WTC11 (cell line): ENCODE measurements around the gene PSENEN. TPM values are rescaled to one million over a fixed set of nuclear protein-coding genes. Genes with fewer than 3 reads are reported as not detected.

Experiments used
- ATAC-seq: fragments of 200-7000 bp; cut with Tn5 transposase; 2 replicates; pipeline ENCODE4 v1.10.0; 2021; ENCODE audit warnings: mild to moderate bottlenecking, moderate library complexity
- CTCF ChIA-PET: fragments of 300-600 bp; sonication (Branson Sonifier 250); formaldehyde crosslinking; loops from one replicate; lab custom pipeline; 2021; ENCODE audit warnings: antibody characterized with exemption; lab: Charles Lee
- POLR2A ChIA-PET: fragments of 350-600 bp; sonication (Branson Sonifier 250); formaldehyde crosslinking; loops from one replicate; lab custom pipeline; 2021; ENCODE audit warnings: antibody characterized with exemption; lab: Charles Lee
- DNase-seq: peaks from one replicate; pipeline ENCODE4 v3.0.0; 2021; ENCODE audit warnings: low spot score
- H3K27ac Mint-ChIP-seq: 2 replicates; pipeline ENCODE4 v1.8.0; 2021; ENCODE audit warnings: mixed read lengths
- H3K27me3 Mint-ChIP-seq: 2 replicates; pipeline ENCODE4 v1.8.0; 2021; ENCODE audit warnings: low read depth, mild to moderate bottlenecking, moderate library complexity, mixed read lengths
- H3K36me3 Mint-ChIP-seq: 2 replicates; pipeline ENCODE4 v1.8.0; 2021; ENCODE audit warnings: mixed read lengths
- H3K4me1 Mint-ChIP-seq: 2 replicates; pipeline ENCODE4 v1.8.0; 2022; ENCODE audit warnings: mixed read lengths
- H3K4me3 Mint-ChIP-seq: 2 replicates; pipeline ENCODE4 v1.8.0; 2021; ENCODE audit warnings: mild to moderate bottlenecking, moderate library complexity, mixed read lengths
- H3K9me3 Mint-ChIP-seq: 2 replicates; pipeline ENCODE4 v1.8.0; 2021; ENCODE audit warnings: mixed read lengths
- AFF4 ChIP-seq: sonication (generic); formaldehyde crosslinking; IDR thresholded peaks from 2 replicates; pipeline ENCODE4 v1.8.1; 2023; ENCODE audit warnings: mild to moderate bottlenecking, missing genetic modification reagents, borderline replicate concordance
- ARID4B ChIP-seq: sonication (generic); formaldehyde crosslinking; IDR thresholded peaks from 2 replicates; pipeline ENCODE4 v1.8.0; 2023; ENCODE audit warnings: missing genetic modification reagents, mild to moderate bottlenecking, borderline replicate concordance
- E2F1 ChIP-seq: sonication (generic); formaldehyde crosslinking; IDR thresholded peaks from 2 replicates; pipeline ENCODE4 v1.8.0; 2022; ENCODE audit warnings: mild to moderate bottlenecking, missing genetic modification reagents
- FOXP1 ChIP-seq: sonication (generic); formaldehyde crosslinking; IDR thresholded peaks from 2 replicates; pipeline ENCODE4 v1.8.0; 2022; ENCODE audit warnings: missing genetic modification reagents, mild to moderate bottlenecking, moderate library complexity, borderline replicate concordance
- GRHL2 ChIP-seq: fragments of 250-450 bp; sonication (Bioruptor Pico); IDR thresholded peaks from 2 replicates; pipeline ENCODE4 v1.8.0; 2022; ENCODE audit warnings: mild to moderate bottlenecking, moderate library complexity; ENCODE audit not compliant: insufficient replicate concordance, severe bottlenecking
- HMGA2 ChIP-seq: fragments of 250-450 bp; sonication (Bioruptor Pico); IDR thresholded peaks from 2 replicates; pipeline ENCODE4 v1.4.0; 2021; ENCODE audit warnings: mild to moderate bottlenecking, moderate library complexity
- JAZF1 ChIP-seq: fragments of 250-450 bp; sonication (Bioruptor Pico); IDR thresholded peaks from 2 replicates; pipeline ENCODE4 v1.9.0; 2021; ENCODE audit warnings: moderate library complexity, mild to moderate bottlenecking, inconsistent platforms
- JUN ChIP-seq: sonication (generic); formaldehyde crosslinking; IDR thresholded peaks from 2 replicates; pipeline ENCODE4 v1.8.0; 2023; ENCODE audit warnings: mild to moderate bottlenecking, missing genetic modification reagents
- NFE2L1 ChIP-seq: sonication (generic); formaldehyde crosslinking; IDR thresholded peaks from 2 replicates; pipeline ENCODE4 v1.8.1; 2023; ENCODE audit warnings: missing genetic modification reagents
- NFYB ChIP-seq: sonication (generic); formaldehyde crosslinking; conservative IDR thresholded peaks from 2 replicates; pipeline ENCODE4 v1.8.0; 2022; ENCODE audit warnings: low read depth, missing genetic modification reagents
- NR1H2 ChIP-seq: sonication (generic); formaldehyde crosslinking; IDR thresholded peaks from 2 replicates; pipeline ENCODE4 v1.9.0; 2021; ENCODE audit warnings: mild to moderate bottlenecking, moderate library complexity, missing genetic modification reagents
- OVOL2 ChIP-seq: fragments of 250-450 bp; sonication (Bioruptor Pico); IDR thresholded peaks from 2 replicates; pipeline ENCODE4 v1.9.0; 2021; ENCODE audit warnings: mild to moderate bottlenecking, borderline replicate concordance
- SMAD3 ChIP-seq: sonication (generic); formaldehyde crosslinking; IDR thresholded peaks from 2 replicates; pipeline ENCODE4 v1.8.0; 2022; ENCODE audit warnings: missing genetic modification reagents, mild to moderate bottlenecking, borderline replicate concordance
- STAT6 ChIP-seq: sonication (generic); formaldehyde crosslinking; conservative IDR thresholded peaks from 2 replicates; pipeline ENCODE4 v1.8.1; 2023; ENCODE audit warnings: mild to moderate bottlenecking, low read depth, missing genetic modification reagents, moderate library complexity
- ZNF121 ChIP-seq: sonication (generic); formaldehyde crosslinking; IDR thresholded peaks from 2 replicates; pipeline ENCODE4 v1.8.0; 2023; ENCODE audit warnings: missing genetic modification reagents
- ZNF219 ChIP-seq: sonication (generic); formaldehyde crosslinking; IDR thresholded peaks from 2 replicates; pipeline ENCODE4 v1.8.0; 2023; ENCODE audit warnings: missing genetic modification reagents, mild to moderate bottlenecking, borderline replicate concordance
- ZNF423 ChIP-seq: fragments of 250-450 bp; sonication (Bioruptor Pico); IDR thresholded peaks from 2 replicates; pipeline ENCODE4 v2.1.2; 2022; ENCODE audit warnings: mild to moderate bottlenecking, moderate library complexity
- total RNA-seq: library from RNA; stranded (reverse); gene quantifications from 3 replicates; pipeline ENCODE4 v1.2.3, GENCODE V29; 2021

The PSENEN gene
- total RNA-seq, 1 experiment from 2014 or later = 80.3 TPM

DNA sequence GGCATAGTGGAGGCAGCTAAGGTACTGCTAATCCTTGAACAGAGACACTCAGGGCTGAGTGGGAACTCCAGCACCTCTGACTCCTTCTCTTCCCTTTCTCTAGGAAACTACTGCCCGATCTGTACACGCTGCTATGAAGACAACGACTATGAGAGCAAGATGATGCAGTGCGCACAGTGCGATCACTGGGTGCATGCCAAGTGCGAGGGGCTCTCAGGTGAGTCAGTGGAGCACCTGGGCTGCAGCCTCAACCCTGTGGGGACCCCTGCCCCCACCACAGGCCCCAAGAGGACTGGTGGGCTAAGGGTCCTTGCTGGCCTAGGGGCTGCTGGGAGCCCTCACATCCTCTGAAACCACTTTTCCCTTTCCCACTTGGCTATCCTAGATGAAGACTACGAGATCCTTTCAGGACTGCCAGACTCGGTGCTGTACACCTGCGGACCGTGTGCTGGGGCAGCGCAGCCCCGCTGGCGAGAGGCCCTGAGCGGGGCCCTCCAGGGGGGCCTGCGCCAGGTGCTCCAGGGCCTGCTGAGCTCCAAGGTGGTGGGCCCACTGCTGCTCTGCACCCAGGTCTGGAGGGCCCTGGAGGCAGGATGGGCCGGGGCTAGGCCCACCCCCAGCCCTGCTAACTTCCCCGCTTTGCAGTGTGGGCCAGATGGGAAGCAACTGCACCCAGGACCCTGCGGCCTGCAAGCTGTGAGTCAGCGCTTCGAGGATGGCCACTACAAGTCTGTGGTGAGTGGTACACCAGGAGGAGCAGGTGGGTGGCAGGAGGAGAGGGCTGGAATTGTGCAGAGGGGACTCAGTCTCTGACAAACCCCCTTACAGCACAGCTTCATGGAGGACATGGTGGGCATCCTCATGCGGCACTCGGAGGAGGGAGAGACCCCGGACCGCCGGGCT lies 18.1 kb upstream of the PSENEN start:
- H3K36me3 Mint-ChIP-seq = peaks cover 78% of the 10 kb centered on the region
- POLR2A ChIA-PET = no interaction called here
- CTCF ChIA-PET = interaction anchor here (0.5 kb wide), 1 partner anchor 92 kb away, joined by 4 read pairs; no protein-coding TSS in a partner anchor
- 0 out of 2 replicates have a peak, but pooled peaks cover 2% of the 10 kb centered on the region for H3K4me1 Mint-ChIP-seq
- TF ChIP-seq GRHL2 (no peak), FOXP1 (CRISPR knock-in tag) (no peak), ZNF219 (no peak), JUN (CRISPR knock-in tag) (no peak), NR1H2 (CRISPR knock-in tag) (no peak), AFF4 (CRISPR knock-in tag) (no peak), OVOL2 (CRISPR knock-in tag) (no peak), NFYB (no peak), HMGA2 (CRISPR knock-in tag) (no peak), SMAD3 (CRISPR knock-in tag) (no peak), ZNF423 (no peak), ARID4B (CRISPR knock-in tag) (no peak), JAZF1 (CRISPR knock-in tag) (no peak), E2F1 (CRISPR knock-in tag) (no peak), ZNF121 (no peak), STAT6 (CRISPR knock-in tag) (no peak), NFE2L1 (CRISPR knock-in tag) (no peak)
- no peaks in the 10 kb centered on the region for H3K9me3 Mint-ChIP-seq
- H3K27me3 Mint-ChIP-seq = no peaks in the 10 kb centered on the region
- DNase-seq (no peak), ATAC-seq (no peak)
- no peak overlapping the region for H3K4me3 Mint-ChIP-seq
- H3K27ac Mint-ChIP-seq = no peak overlapping the region
